ENCODE measurements around the gene RPS15.

DNA sequence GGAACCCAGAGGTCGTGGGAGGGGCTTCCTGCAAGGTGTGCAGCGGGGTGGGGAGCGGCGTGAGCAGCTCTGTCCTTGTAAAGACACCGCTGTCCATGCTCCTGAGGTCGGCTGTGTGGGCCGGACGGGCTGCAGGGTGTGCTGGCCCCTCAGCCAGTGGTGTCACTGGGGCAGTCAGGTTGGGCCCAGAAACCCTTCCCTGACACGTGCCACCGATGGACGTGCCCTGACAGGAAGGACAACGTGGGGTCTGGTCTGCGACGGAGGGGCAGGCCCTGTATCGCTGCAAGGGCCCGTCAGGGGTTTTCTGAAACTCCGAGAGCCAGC, 4.2 kb upstream of the RPS15 start:
- no peak for TF ChIP-seq SAFB2 (IDR thresholded peaks at IDR 0.05; ENCODE audit: borderline replicate concordance, low read depth, low read length, severe bottlenecking)
- no peak for TF ChIP-seq GATAD2A (IDR thresholded peaks at IDR 0.05)
- no peak for TF ChIP-seq ZBTB26 (CRISPR knock-in tag; IDR thresholded peaks at IDR 0.05)
- no peak for TF ChIP-seq POLR2AphosphoS5 (IDR thresholded peaks at IDR 0.05; ENCODE audit: control insufficient read depth, insufficient read depth, low read depth, low read length)
- TF ChIP-seq, protein P1, sequence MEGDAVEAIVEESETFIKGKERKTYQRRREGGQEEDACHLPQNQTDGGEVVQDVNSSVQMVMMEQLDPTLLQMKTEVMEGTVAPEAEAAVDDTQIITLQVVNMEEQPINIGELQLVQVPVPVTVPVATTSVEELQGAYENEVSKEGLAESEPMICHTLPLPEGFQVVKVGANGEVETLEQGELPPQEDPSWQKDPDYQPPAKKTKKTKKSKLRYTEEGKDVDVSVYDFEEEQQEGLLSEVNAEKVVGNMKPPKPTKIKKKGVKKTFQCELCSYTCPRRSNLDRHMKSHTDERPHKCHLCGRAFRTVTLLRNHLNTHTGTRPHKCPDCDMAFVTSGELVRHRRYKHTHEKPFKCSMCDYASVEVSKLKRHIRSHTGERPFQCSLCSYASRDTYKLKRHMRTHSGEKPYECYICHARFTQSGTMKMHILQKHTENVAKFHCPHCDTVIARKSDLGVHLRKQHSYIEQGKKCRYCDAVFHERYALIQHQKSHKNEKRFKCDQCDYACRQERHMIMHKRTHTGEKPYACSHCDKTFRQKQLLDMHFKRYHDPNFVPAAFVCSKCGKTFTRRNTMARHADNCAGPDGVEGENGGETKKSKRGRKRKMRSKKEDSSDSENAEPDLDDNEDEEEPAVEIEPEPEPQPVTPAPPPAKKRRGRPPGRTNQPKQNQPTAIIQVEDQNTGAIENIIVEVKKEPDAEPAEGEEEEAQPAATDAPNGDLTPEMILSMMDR (IDR thresholded peaks at IDR 0.05 in 2 of 3, conservative IDR thresholded peaks at IDR 0.05 in 1 of 3; ENCODE audit: insufficient read depth in 2 of 3, low read depth in 1 of 3, low read length in 3 of 3) = no peak
- TF ChIP-seq, protein P2, sequence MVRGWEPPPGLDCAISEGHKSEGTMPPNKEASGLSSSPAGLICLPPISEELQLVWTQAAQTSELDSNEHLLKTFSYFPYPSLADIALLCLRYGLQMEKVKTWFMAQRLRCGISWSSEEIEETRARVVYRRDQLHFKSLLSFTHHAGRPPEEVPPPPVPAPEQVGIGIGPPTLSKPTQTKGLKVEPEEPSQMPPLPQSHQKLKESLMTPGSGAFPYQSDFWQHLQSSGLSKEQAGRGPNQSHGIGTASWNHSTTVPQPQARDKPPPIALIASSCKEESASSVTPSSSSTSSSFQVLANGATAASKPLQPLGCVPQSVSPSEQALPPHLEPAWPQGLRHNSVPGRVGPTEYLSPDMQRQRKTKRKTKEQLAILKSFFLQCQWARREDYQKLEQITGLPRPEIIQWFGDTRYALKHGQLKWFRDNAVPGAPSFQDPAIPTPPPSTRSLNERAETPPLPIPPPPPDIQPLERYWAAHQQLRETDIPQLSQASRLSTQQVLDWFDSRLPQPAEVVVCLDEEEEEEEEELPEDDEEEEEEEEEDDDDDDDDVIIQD (CRISPR knock-in tag; IDR thresholded peaks at IDR 0.05) = no peak
- TF ChIP-seq ATF7 (IDR thresholded peaks at IDR 0.05) = no peak
- no peak for TF ChIP-seq SIN3A (IDR thresholded peaks at IDR 0.05; ENCODE audit: borderline replicate concordance in 2 of 2, control insufficient read depth in 1 of 2, low read depth in 2 of 2, low read length in 2 of 2)
- TF ChIP-seq POLR2A (conservative IDR thresholded peaks at IDR 0.05) = no peak
- no peak for TF ChIP-seq POLR2AphosphoS2 (IDR thresholded peaks at IDR 0.05; ENCODE audit: low read length)
- no peak for TF ChIP-seq NR2F6 (CRISPR knock-in tag; IDR thresholded peaks at IDR 0.05)
- no peak for TF ChIP-seq GTF2E2 (tag; IDR thresholded peaks at IDR 0.05)
- TF ChIP-seq ZNF282 (CRISPR knock-in tag; IDR thresholded peaks at IDR 0.05) = no peak

Data from K562 (cell line).